Stimulated activated CD4-positive, alpha-beta T cell treated with anti-CD3 and anti-CD28 coated beads, Interleukin-15, amount 100 ng/mL, for 24 hours (primary cell): Measurements from ENCODE around the gene KCTD5.
"Not testable (repeated sequence)": the region's sequence is repeated elsewhere in the genome, so short reads cannot be mapped to it uniquely, and the experiment has no call there.

ENCODE experiments used
- DNase-seq: peaks from one replicate; pipeline ENCODE4 v3.0.0-alpha.2; 2020

Gene KCTD5, protein sequence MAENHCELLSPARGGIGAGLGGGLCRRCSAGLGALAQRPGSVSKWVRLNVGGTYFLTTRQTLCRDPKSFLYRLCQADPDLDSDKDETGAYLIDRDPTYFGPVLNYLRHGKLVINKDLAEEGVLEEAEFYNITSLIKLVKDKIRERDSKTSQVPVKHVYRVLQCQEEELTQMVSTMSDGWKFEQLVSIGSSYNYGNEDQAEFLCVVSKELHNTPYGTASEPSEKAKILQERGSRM

DNA sequence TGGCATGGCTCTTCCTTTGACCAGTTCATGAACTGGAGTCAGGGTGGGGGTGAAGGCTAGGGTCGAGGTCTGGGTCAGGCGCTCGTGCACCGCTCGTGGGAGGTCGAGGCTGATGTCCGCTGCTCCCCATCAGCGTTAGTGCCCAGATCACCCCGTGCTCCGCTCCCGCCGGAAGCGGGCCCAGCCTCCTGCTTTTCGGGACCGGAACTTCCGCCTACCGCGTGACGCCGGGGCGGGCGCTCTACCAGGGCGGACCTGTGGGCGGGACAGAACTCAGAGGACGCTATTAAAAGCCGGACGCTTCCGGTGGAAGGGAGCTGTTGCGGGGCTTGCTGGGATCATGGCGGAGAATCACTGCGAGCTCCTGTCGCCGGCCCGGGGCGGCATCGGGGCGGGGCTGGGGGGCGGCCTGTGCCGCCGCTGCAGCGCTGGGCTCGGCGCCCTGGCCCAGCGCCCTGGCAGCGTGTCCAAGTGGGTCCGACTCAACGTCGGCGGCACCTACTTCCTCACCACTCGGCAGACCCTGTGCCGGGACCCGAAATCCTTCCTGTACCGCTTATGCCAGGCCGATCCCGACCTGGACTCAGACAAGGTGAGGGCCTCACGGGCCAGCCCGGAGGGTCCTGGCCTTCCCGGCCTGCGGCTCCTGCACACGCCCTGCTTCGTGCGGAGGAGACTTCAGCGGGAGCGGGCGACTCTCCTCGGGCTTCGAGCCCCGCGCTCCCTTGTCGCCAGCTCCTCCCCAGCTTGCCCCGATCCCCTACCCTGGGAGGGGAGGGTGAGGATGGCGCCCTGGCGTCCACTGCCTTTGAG lies at the start of gene KCTD5:
Gene KCTD5, plus strand, starts transcription at position 315 of the 813 bp plus-strand sequence. Its CDS starts 26 bp downstream, at position 341.
- peak; percentile 98 for DNase-seq

DNA sequence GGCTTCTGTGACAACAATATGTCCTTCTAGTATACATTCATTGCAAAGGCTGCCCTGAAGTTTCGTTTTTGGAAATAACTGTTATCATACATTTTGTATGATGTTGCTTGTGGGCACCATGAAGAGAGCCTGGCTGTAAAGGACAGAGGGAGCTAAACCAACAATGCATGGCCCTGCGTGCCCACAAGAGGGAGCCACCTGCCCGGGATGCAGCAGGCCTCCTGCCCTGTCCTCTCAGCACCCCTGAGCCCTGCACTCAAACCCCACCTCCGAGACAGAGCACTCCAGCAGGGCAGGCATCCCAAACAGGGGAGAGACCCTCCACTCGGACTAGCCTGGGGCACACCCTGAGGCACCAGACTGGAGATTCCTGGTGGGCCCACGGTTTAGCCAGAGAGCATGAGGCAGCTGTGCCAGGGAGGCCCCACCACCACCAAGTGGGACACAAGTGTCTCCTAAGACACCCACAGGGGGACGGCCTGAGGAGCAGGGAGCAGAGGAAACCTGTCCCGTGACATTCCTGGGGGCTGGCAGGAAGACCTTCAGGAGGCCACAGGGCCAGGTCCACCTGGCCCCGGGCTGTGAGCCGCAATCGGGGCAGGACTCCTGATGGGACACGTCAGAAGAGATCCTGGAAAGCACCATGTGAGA lies 43.1 kb upstream of the KCTD5 start:
- DNase-seq: peak; percentile 59

DNA sequence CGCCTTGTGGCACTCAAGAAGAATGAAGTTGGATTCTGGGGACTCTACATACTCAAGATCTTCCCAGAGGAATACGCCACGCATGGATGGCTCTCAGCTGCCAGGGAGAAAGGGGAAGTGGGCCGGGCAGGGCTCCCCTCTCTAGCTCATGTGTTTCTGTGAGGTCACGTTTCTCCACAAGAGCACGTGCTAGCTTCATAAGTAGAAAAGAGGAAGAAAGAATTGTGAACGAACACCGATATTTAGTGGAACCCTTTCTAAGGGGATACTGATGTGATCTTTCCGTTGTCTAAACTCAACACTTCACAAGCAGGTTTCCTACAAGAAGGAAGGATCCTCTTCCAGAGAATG lies 42.6 kb upstream of the KCTD5 start:
- DNase-seq: not testable (repeated sequence)

DNA sequence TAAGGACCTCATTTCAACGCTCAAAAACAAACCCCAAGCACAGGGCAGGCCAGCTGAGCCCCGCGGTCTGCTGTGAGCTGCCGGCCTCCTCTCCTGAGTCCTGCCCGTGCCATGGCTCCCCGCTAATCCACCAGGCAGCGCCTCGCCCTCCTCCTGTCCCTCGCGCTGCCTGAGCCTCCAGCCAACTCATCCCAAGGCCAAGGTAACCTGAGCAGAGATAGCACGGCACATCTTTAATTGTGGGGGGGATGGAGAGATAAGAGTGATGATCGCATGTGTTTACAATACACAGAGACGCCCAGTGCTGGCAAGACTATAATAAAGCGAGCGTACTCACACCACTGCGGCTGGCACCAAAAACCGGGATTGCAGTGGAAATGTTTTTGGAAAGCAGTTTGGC lies 39.8 kb upstream of the KCTD5 start:
- not testable (repeated sequence) for DNase-seq

DNA sequence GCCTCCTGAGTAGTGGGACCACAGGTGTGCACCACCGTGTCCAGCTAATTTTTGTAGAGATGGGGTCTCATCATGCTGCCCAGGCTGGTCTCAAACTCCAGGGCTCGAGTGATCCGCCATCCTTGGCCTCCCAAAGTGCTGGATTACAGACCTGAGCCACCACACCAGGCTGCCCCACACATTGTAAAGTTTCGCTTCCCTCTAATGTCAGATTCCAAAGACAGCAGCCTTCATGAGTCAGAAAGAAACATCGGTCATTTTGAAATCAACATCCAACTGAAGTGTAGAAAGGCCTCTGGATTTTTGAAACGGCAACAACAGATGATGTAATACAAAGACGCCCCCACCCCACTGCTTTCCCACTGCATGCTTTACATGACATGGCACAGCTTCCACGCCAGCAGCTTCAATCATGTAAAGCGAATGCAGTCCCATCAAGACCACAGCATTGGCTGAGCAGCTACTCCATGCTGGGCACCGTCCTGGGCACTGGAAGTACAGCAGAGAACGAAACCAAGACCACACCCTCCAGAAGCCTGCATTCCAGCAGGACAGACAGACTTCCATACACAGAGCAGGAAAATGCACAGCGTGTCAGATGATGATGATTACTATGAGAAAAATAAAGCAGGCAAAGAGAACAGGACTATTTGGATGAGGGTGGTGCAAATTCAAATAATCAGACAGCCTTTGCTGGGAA lies 37.4 kb upstream of the KCTD5 start:
- DNase-seq: not testable (repeated sequence)

DNA sequence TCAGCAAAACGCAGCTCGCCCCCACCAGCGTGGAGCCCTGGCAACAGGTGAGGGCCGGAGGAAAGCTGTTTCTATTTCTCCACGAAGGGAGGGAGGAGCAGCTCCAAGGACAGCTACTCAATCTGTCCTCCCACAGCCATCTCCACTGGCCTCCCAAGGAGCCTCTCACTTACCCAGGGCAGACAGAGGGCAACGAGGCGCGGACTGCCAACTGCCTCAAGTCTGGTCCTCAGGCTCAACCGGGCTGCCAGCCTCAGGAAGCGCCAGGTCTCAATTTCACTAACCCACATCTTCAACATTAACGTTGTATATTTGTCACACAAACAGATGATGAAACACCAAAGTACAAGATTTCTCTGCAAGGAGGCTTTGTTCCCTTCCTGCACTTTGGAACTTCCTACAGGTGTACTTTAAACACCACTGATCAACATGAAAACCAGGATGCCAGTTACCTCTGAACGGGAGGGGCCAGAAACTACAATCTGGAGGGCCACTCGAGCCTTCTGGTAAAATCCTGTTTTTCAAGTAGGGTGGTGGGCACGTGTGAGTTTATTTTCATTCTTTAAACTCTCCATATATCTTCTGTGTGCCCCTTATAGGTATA lies 31.0 kb upstream of the KCTD5 start:
- DNase-seq: not testable (repeated sequence)

DNA sequence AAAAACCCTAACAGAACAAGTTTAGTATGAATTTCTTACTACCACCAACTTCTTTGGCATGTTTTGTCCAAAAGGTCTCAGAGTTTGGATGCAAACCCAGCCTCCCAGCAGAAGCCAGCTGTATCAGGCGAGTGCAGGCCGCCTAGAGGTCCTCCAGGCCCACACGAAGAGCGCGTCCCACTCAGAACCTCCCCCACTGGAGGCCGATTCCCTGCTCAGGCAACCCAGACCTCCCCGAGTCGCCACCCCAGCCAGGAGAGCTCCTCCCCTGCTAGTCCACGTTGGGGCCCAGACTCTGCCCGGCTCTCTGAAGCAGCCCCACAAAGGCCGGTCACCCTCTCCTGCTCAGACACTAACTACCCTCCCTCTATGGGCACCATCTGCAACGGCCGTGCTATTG lies 28.4 kb upstream of the KCTD5 start:
- DNase-seq: not testable (repeated sequence)

DNA sequence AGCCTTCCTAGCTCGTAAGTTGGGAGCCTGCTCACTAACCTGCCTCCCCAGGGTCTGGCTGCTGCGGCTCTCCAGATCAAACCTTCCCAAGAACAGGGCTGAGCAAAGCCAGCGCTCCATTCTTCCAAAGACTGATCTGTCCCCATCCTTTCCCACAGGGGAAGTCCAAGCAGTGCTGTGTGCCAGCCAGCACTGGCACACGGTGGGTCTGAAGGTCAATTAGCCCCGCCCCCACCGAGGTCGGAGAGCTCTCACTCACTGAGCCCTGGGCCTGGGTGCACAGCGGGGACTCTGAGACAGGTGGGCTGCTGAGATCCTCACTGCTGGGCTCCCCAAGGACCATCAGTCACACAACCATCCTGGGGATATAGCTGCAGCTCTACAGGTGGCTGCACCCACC lies 27.4 kb upstream of the KCTD5 start:
- DNase-seq: not testable (repeated sequence)

DNA sequence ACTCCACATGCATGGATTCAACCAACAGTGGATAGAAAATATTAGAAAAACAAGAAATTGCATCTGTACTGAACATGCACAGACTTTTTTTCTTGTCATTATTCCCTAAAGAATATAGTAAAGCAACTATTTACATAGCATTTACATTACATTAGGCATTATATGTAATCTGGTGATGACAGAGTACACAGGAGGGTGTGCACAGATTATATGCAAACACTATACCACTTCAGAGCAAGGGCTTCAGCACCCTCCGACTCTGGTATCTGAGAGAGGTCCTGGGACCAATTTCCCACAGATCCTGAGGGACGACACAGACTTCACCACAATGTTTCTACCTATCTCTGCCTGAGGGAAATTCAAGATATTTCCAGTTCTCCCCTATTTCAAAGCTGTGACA lies 25.3 kb upstream of the KCTD5 start:
- DNase-seq: no peak

DNA sequence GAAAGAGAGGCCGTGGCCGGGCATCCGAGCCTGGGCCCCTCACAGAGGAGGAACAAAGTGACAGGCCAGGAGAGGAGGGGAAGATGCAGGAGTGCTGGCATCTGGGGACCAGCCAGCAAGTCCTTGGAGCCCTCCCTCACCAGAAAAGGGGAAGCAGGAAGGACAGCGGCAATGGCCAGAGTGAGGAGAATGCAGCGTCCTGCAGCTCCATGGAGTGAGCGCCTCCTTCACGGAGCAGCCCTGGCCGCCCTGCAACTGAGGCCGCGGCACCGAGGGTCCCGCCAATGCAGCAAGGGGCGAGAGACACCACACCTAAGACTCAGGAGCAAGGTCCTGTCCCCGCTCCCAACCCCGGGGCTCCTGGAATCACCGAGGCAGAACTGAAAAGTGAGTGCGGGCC lies 24.5 kb upstream of the KCTD5 start:
- DNase-seq: not testable (repeated sequence)

DNA sequence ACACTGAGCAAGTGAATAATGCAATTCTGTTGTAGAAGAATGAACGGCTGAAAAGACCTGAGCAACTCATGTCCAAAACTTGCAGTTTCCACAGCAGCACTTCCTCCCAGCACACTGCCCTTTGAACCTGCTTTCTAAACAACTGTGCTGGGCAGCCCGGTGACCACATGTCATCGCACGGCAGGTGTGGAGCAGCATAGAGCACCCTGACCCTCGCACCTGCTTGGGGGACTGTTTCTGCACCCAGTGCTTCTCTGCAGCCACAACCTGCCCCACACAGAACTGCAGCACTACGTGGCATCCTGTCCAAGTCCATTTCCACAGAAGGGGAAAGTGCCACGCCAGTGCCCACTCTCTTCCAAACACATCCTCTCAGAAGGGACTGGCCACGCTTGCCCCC lies 22.8 kb upstream of the KCTD5 start:
- not testable (repeated sequence) for DNase-seq

DNA sequence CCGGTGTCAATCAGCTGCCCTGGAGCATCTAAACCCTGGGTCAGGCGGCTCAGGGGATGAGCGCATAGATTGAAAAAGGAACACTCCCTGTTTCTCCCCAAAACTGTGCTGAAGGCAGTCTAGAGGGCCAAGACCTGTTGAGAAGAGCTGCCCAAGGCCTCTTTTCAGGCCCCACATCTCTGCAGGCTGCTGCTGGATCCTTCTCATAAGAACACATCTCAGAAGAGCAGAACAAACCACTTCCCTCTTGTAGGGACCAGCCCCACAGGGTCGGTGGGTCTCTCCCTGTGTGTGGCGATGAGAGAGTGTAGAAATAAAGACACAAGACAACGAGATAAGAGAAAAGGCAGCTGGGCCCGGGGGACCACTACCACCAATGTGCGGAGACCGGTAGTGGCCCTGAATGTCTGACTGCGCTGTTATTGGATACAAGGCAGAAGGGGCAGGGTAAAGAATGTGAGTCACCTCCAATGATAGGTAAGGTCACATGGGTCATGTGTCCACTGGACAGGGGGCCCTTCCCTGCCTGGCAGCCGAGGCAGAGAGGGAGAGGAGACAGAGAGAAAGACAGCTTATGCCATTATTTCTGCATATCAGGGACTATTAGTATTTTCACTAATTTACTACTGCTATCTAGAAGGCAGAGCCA lies 22.2 kb upstream of the KCTD5 start:
- not testable (repeated sequence) for DNase-seq

DNA sequence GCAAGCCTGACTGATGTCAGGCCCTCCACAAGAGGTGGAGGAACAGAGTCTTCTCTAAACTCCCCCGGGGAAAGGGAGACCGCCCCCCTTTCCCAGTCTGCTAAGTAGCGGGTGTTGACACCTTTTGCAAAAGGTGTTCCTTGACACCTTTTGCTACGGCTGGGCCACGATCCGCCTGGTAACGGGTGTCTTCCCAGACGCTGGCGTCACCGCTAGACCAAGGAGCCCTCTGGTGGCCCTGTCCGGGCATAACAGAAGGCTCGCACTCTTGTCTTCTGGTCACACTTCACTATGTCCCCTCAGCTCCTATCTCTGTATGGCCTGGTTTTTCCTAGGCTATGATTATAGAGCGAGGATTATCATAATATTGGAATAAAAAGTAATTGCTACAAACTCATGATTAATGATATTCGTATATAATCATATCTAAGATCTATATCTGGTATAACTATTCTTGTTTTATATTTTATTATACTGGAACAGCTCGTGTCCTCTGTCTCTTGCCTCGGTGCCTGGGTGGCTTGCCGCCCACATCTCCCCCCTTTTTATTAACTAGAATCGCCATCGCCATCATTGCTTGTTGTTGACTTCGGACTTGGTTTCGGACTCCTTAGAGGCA lies 21.5 kb upstream of the KCTD5 start:
- DNase-seq: peak; percentile 36

DNA sequence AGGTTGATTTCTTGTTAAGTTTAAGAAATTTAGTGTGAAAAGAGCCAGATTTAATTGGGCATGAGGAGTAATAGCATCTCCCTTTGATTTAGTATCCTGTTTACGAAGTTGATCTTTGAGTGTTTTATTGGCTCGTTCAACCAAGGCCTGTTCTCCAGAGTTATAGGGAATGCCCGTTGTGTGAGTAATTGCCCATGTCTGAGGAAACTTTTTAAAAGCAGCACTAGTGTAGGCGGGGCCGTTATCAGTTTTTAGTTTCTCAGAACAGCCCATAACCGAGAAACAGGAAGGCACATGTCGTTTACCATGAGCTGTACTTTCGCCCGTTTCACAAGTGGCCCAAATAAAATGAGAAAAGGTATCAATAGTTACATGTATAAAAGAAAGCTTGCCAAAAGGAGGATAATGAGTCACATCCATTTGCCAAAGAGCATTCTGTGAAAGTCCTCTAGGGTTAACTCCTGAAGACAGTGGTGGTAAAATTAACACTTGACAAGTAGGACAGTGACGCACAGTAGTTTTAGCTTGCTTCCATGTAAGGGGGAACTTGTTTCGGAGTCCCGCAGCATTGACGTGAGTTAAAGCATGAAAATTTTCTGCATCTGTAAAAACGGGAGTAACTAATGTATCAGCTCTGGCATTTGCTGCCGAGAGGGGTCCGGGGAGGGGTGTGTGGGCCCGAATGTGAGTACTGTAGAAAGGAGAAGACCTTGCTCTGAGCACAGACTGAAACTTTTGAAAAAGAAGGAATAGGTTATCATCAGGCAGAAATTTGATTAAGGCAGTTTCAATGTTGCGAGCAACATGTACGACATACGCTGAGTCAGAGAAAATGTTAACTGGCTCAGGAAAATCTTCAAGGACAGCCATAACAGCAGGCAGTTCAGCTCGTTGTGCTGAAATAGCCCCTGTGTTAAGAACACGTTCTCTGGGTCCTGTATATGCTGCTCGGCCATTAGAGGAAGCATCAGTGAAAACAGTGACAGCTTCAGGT lies 18.5 kb upstream of the KCTD5 start:
- peak; percentile 62 for DNase-seq

DNA sequence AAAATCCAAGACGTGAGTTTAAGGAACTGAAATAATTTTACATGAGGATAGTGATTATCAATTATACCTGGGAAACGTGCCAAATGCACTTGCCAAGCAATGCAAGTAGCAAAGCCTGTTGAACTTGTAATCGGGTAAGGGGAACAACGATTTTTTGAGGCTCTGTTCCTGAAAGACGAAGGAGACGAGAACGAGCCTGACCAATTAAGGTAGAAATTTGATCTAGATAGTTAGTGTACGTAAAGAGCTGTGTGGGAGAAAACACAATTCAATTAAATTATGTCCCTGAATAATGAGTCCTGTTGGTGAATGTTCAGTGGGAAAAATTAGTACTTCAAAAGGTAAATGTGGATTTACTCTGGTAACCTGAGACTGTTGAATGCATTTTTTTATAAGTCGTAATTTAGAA lies 17.7 kb upstream of the KCTD5 start:
- no peak for DNase-seq

DNA sequence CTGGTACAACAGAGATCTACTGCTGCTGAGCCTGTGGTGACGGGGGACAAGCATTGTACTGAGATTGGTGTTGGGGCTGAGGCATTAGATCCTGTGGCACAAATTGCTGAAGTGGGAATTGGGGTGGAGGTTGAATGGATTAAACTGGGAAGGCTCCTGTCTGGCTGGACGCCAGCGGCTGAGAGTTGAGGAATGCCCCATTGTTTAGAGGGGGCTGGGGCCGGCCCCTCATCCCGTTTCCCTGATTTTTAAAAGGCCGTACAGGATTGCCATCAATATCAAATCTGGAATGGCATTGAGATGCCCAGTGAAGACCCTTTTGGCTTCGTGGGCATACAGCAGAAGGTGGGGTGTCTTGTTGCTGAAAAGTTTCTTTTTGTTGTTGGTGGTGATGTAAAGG lies 15.7 kb upstream of the KCTD5 start:
- DNase-seq: not testable (repeated sequence)

DNA sequence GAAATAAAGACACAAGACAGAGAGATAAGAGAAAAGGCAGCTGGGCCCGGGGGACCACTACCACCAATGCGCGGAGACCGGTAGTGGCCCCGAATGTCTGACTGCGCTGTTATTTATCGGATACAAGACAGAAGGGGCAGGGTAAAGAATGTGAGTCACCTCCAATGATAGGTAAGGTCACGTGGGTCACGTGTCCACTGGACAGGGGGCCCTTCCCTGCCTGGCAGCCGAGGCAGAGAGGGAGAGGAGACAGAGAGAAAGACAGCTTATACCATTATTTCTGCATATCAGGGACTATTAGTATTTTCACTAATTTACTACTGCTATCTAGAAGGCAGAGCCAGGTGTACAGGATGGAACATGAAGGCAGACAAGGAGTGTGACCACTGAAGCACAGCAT lies 12.7 kb upstream of the KCTD5 start:
- DNase-seq: not testable (repeated sequence)

DNA sequence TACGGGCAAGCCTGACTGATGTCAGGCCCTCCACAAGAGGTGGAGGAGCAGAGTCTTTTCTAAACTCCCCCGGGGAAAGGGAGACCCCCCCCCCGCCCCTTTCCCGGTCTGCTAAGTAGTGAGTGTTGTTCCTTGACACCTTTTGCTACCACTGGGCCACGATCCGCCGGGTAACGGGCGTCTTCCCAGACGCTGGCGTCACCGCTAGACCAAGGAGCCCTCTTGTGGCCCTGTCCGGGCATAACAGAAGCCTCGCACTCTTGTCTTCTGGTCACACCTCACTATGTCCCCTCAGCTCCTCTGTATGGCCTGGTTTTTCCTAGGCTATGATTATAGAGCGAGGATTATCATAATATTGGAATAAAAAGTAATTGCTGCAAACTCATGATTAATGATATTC lies 12.3 kb upstream of the KCTD5 start:
- peak; percentile 77 for DNase-seq

DNA sequence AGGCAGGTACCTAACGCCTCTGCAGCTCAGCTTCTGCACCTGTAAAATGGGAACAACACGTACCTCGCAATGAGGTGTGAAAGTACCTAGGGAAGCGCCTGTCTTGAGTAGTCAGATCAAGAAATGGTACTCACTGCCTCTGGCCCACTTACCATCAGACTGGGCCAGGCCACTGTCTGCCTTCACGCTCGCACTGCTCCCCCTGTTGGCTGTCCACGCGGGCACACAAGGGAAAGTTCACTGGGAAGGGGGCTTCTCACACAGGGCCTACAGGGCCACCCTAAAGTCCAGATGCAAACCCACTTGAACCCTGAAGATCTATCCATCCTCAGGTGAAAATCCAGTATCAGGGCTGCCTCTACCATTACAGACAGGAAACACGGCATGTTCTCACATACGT lies 11.1 kb upstream of the KCTD5 start:
- peak; percentile 39 for DNase-seq

DNA sequence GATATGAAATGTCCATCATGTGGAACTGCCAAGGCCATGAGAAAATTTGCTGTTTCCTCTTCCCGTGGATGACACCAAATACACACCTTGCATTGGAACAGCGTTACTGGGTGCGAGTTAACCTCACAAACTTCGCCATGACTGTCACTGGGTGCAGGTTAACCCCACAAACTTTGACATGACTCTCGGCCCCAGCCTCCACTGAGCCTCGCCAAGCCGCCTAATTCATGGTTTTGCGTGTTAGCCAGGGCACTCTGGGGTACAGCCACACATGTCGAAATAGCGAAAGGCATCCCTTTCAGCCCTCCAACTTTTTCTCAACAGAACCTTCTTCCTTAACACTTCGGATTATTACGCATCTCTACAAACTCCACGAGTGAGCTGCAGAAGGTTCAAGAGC lies 10.6 kb upstream of the KCTD5 start:
- DNase-seq: no peak
